ENCODE results near the gene DUSP2.

GRCh38 chr2:96100893-96101304, 44.3 kb downstream of the DUSP2 start:
- TF ChIP-seq REST (IDR thresholded peaks at IDR 0.05; ENCODE audit: low read depth) = no peak
- no peak for TF ChIP-seq MAX (IDR thresholded peaks at IDR 0.05)
- TF ChIP-seq RAD21 (IDR thresholded peaks at IDR 0.05; ENCODE audit: low read depth) = no peak
- TF ChIP-seq FOXM1 (IDR thresholded peaks at IDR 0.05; ENCODE audit: borderline replicate concordance, low read depth) = no peak
- TF ChIP-seq NFIC (IDR thresholded peaks at IDR 0.05) = no peak
- no peak for TF ChIP-seq USF1 (IDR thresholded peaks at IDR 0.05)
- no peak for TF ChIP-seq CEBPB (IDR thresholded peaks at IDR 0.05)
- TF ChIP-seq TCF12 (IDR thresholded peaks at IDR 0.05; ENCODE audit: low read depth) = no peak
- TF ChIP-seq YY1 (IDR thresholded peaks at IDR 0.05; ENCODE audit: low read depth) = no peak
- TF ChIP-seq EP300 (IDR thresholded peaks at IDR 0.05; ENCODE audit: borderline replicate concordance) = no peak
